ENCODE results near the gene GJC1.

GJC1 gene

DNA sequence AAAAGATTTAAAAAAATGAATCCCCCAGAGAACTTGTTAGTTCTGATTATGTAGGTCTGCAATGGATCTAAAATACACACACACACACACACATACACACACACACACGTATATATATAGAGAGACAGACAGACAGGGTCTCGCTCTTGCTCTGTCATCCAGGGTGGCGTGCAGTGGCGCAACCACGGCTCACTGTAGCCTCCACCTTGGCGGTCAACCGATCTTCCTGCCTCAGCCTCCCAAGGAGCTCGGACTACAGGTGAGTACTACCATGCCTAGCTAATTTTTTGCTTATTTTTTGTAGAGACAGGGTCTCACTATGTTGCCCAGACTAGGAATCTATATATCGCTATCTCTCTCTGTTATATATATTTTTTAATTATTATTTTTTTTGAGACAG, 33.4 kb downstream of the GJC1 start:
- in situ Hi-C loops (cut with MboI; ENCODE audit: low sequenced_read_pairs, unreplicated experiment), result no loop called here
- no peak for TF ChIP-seq CTCF (IDR thresholded peaks at IDR 0.05; ENCODE audit: borderline replicate concordance, control extremely low read depth, extremely low read depth, insufficient read depth, missing control alignments)
- DNase-seq (ENCODE audit: low spot score), result no peak

GRCh38 chr17:44795928-44796327, 34.2 kb downstream of the GJC1 start:
- no peak for DNase-seq (ENCODE audit: low spot score)
- no peak for TF ChIP-seq CTCF (IDR thresholded peaks at IDR 0.05; ENCODE audit: borderline replicate concordance, control extremely low read depth, extremely low read depth, insufficient read depth, missing control alignments)
- in situ Hi-C loops (cut with MboI; ENCODE audit: low sequenced_read_pairs, unreplicated experiment), result no loop called here

DNA sequence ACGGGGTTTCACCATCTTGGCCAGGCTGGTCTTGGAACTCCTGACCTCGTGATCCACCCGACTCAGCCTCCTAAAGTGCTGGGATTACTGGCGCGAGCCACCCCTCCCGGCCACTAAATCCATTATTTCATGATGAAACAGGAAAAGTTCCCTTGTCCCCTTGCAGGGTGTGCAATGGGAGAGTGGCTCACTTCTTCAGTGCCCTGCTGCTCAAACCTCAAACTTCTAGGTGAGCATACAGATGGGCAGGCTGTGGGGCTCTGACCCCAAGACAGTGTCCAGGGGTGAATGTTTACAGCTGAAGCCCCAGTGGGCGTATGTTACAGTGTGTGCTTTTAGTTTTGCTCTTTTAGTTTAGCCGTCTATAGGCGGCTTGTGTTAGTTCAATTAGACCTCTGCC, 34.7 kb downstream of the GJC1 start:
- DNase-seq (ENCODE audit: low spot score), result no peak
- TF ChIP-seq CTCF (IDR thresholded peaks at IDR 0.05; ENCODE audit: borderline replicate concordance, control extremely low read depth, extremely low read depth, insufficient read depth, missing control alignments), result no peak
- in situ Hi-C loops (cut with MboI; ENCODE audit: low sequenced_read_pairs, unreplicated experiment), result no loop called here

GRCh38 chr17:44794851-44795413, 35.2 kb downstream of the GJC1 start:
- in situ Hi-C loops (cut with MboI; ENCODE audit: low sequenced_read_pairs, unreplicated experiment), result no loop called here
- DNase-seq (ENCODE audit: low spot score), result no peak
- TF ChIP-seq CTCF (IDR thresholded peaks at IDR 0.05; ENCODE audit: borderline replicate concordance, control extremely low read depth, extremely low read depth, insufficient read depth, missing control alignments), result no peak

DNA sequence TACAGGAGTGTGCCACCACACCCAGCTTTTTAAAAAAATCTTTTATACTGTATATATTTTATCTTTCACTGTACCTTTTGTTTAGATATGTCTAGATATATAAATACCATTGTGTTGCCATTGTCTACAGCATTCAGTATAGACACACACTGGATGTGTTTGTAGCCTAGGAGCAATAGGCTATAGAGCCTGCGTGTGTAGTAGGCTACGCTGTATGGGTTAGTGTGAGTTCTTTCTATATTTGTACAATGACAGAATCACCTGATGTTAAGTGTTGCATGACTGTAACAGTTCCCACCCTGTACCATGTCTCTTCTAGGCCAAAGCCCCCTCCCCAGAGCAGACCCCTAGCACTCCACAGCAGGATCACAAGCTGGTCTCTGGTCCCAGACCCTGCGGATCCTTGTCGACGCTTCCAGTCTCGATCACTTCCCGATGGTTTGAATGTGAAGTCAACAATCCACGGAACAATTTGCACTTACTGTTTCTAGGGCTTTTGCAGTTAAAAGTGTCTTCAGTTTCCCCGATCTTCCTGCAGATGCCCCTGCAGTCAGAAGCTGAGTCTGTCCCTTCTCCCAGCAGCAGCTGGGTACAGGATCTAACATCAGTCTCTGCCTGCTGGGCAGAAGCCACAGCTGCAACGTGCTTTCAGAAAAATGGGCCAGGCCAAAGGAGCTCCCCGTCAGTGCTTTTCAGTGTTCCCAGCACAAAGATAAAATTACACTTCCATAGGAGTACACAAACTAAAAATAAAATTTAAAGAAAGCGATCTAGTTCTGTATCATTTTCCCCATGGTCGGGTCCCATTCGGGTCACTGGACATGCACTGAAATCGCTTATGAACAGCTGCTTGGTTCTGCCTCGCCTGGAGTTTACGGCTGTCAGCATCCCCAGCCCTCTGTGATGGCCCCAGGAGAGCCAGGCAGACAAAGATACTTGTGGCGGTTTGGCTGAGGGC, 35.9 kb downstream of the GJC1 start:
- no peak for TF ChIP-seq CTCF (IDR thresholded peaks at IDR 0.05; ENCODE audit: borderline replicate concordance, control extremely low read depth, extremely low read depth, insufficient read depth, missing control alignments)
- in situ Hi-C loops (cut with MboI; ENCODE audit: low sequenced_read_pairs, unreplicated experiment), result no loop called here

GRCh38 chr17:44792276-44792675, 37.8 kb downstream of the GJC1 start:
- no peak for DNase-seq (ENCODE audit: low spot score)
- TF ChIP-seq CTCF (IDR thresholded peaks at IDR 0.05; ENCODE audit: borderline replicate concordance, control extremely low read depth, extremely low read depth, insufficient read depth, missing control alignments), result no peak
- in situ Hi-C loops (cut with MboI; ENCODE audit: low sequenced_read_pairs, unreplicated experiment), result no loop called here

More for the DNA sequence above, 35.9 kb downstream of the GJC1 start:
- DNase-seq (ENCODE audit: low spot score), result no peak

Measured in GM13976 (cell line).